ENCODE measurements around the gene SLC26A11. TPM values are rescaled to one million over a fixed set of nuclear protein-coding genes. Genes with fewer than 3 reads are reported as not detected.
A peak's percentile ranks its signal among the peaks of the same experiment; 100 is the strongest.

Gene SLC26A11
- total and polyA plus RNA-seq, 2 of the 13 experiments (the other 11 are each of a cell fraction or from before 2014, with no cell fraction given): 8.7 to 13.2 TPM

DNA sequence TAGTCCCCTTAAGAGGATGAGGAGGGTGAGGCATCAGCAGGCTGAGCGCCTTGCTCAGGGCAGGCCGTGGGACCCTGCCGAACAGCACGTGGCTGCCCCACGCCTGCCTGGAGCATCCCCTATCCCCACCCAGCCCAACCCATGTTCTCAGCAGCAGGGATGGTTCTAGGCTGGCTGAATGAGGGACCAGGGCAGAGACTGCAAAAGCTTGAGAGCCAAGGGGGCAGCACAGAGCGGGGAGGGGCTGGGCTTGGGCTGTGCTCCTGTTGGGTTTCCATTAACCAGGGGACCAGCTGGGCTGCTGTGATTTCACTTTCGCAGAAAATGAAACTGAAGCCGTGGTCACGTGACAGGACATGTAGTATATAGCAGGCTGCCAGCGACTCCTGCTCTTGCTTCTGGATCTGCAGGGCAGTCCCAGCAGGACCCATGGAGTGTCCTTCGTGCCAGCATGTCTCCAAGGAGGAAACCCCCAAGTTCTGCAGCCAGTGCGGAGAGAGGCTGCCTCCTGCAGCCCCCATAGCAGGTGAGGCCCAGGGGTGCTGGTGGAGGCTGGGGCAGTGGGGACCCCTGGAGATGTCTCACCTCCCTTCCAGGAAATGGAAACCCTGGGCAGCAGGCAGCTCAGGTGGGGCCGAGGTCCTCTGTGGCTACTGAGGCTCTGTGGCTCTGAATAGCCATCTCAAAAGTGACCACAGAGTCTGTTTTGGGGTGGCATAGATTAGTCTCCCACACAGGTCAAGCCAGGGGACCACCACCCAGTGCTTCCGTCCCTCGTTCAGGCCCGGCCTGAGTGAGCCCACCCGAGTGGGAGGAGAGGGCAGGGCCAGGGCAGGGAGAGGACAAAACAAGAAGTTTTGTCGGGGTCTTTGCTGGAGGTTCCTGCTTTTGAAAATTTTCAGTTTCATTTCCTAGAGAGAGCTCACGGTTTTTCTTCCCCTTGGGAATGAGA, 43.3 kb downstream of the SLC26A11 start (continued):
- TF ChIP-seq CHCHD3 (CRISPR knock-in tag; IDR thresholded peaks at IDR 0.05): no peak
- no peak for TF ChIP-seq ZNF367 (CRISPR knock-in tag; IDR thresholded peaks at IDR 0.05; ENCODE audit: borderline replicate concordance)
- TF ChIP-seq, protein P1, sequence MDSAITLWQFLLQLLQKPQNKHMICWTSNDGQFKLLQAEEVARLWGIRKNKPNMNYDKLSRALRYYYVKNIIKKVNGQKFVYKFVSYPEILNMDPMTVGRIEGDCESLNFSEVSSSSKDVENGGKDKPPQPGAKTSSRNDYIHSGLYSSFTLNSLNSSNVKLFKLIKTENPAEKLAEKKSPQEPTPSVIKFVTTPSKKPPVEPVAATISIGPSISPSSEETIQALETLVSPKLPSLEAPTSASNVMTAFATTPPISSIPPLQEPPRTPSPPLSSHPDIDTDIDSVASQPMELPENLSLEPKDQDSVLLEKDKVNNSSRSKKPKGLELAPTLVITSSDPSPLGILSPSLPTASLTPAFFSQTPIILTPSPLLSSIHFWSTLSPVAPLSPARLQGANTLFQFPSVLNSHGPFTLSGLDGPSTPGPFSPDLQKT (CRISPR knock-in tag; IDR thresholded peaks at IDR 0.05; ENCODE audit: borderline replicate concordance): no peak
- TF ChIP-seq SNRNP70 (IDR thresholded peaks at IDR 0.05; ENCODE audit: low read depth, low read length): no peak
- peak; percentile 99 for TF ChIP-seq POLR2G (IDR thresholded peaks at IDR 0.05; ENCODE audit: low read depth, low read length)
- TF ChIP-seq, protein P2, sequence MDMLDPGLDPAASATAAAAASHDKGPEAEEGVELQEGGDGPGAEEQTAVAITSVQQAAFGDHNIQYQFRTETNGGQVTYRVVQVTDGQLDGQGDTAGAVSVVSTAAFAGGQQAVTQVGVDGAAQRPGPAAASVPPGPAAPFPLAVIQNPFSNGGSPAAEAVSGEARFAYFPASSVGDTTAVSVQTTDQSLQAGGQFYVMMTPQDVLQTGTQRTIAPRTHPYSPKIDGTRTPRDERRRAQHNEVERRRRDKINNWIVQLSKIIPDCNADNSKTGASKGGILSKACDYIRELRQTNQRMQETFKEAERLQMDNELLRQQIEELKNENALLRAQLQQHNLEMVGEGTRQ (IDR thresholded peaks at IDR 0.05; ENCODE audit: low read depth, low read length): peak; percentile 99
- TF ChIP-seq, protein P2 (CRISPR knock-in tag; IDR thresholded peaks at IDR 0.05; ENCODE audit: borderline replicate concordance): peak; percentile 97; the same call in 1 of the 2 replicates
- TF ChIP-seq ZNF841 (CRISPR knock-in tag; IDR thresholded peaks at IDR 0.05; ENCODE audit: borderline replicate concordance): no peak
- TF ChIP-seq ZNF709 (CRISPR knock-in tag; IDR thresholded peaks at IDR 0.05): 0 out of 2 replicates have a peak, but pooled peaks have one; percentile 26
- TF ChIP-seq SRSF9 (IDR thresholded peaks at IDR 0.05; ENCODE audit: borderline replicate concordance, insufficient read depth, low read depth, low read length, poor library complexity, severe bottlenecking): no peak
- no peak for TF ChIP-seq FLYWCH1 (CRISPR knock-in tag; IDR thresholded peaks at IDR 0.05)
- 0 out of 2 replicates have a peak, but pooled peaks have one; percentile 57 for TF ChIP-seq ZNF552 (CRISPR knock-in tag; IDR thresholded peaks at IDR 0.05; ENCODE audit: borderline replicate concordance)
- peak; percentile 87 for TF ChIP-seq ZNF430 (CRISPR knock-in tag; IDR thresholded peaks at IDR 0.05)
- TF ChIP-seq ZFP90 (CRISPR knock-in tag; IDR thresholded peaks at IDR 0.05; ENCODE audit: borderline replicate concordance): peak; percentile 87
- no peak for TF ChIP-seq KLF13 (CRISPR knock-in tag; IDR thresholded peaks at IDR 0.05)
- TF ChIP-seq GRHL1 (CRISPR knock-in tag; conservative IDR thresholded peaks at IDR 0.05): no peak
- 0 out of 2 replicates have a peak, but pooled peaks have one; percentile 40 for TF ChIP-seq ZNF446 (CRISPR knock-in tag; IDR thresholded peaks at IDR 0.05)
- TF ChIP-seq ZNF724P (CRISPR knock-in tag; IDR thresholded peaks at IDR 0.05; ENCODE audit: borderline replicate concordance): no peak; the same call in 1 of the 2 replicates
- no peak for TF ChIP-seq IRX3 (CRISPR knock-in tag; IDR thresholded peaks at IDR 0.05; ENCODE audit: borderline replicate concordance, low read depth)
- TF ChIP-seq, protein P3, sequence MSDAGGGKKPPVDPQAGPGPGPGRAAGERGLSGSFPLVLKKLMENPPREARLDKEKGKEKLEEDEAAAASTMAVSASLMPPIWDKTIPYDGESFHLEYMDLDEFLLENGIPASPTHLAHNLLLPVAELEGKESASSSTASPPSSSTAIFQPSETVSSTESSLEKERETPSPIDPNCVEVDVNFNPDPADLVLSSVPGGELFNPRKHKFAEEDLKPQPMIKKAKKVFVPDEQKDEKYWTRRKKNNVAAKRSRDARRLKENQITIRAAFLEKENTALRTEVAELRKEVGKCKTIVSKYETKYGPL (CRISPR knock-in tag; IDR thresholded peaks at IDR 0.05): no peak; the same call in 1 of the 2 replicates
- TF ChIP-seq THAP11 (CRISPR knock-in tag; IDR thresholded peaks at IDR 0.05): peak; percentile 65

Data from HepG2 (cell line).